ENCODE results near the gene SOCS1.
A peak's percentile ranks its signal among the peaks of the same experiment; 100 is the strongest.

Gene SOCS1

GRCh38 chr16:11259655-11260595 is 3.9 kb upstream of the SOCS1 start:
- DNase-seq: no peak

GRCh38 chr16:11258553-11259492 is 2.8 kb upstream of the SOCS1 start:
- DNase-seq: peak; percentile 37

- DNase-seq: peak; percentile 60 to 65
These were observed 1.3 kb upstream of the SOCS1 start for GRCh38 chr16:11257131-11257938.

GRCh38 chr16:11256661-11257130 is 692 bp upstream of the SOCS1 start:
- DNase-seq: peak; percentile 44 to 45

- DNase-seq: peak; percentile 59 to 64
These were observed 879 bp downstream of the SOCS1 start for GRCh38 chr16:11254913-11255736.

- DNase-seq: peak in 1 of 2 donors; percentile 39
These were observed 1.8 kb downstream of the SOCS1 start for GRCh38 chr16:11253995-11254912.

- peak; percentile 43 to 53 for DNase-seq
These were observed 2.7 kb downstream of the SOCS1 start for GRCh38 chr16:11253009-11253994.

GRCh38 chr16:11252482-11252931 is 3.5 kb downstream of the SOCS1 start:
- no peak for DNase-seq

GRCh38 chr16:11251525-11252481 is 4.2 kb downstream of the SOCS1 start:
- DNase-seq: peak; percentile 85 to 87

GRCh38 chr16:11250786-11251524 is 5.0 kb downstream of the SOCS1 start:
- DNase-seq: no peak

GRCh38 chr16:11250091-11250785 is 5.8 kb downstream of the SOCS1 start:
- no peak for DNase-seq

- no peak for DNase-seq
These were observed 6.6 kb downstream of the SOCS1 start for GRCh38 chr16:11249233-11250061.

GRCh38 chr16:11248133-11248532 is 7.9 kb downstream of the SOCS1 start:
- DNase-seq: no peak

GRCh38 chr16:11245988-11246387 is 10.0 kb downstream of the SOCS1 start:
- no peak for DNase-seq

- no peak for DNase-seq
These were observed 10.7 kb downstream of the SOCS1 start for GRCh38 chr16:11245222-11245737.
